HepG2 (cell line): Measurements from ENCODE around the gene PFKFB2. TPM values are rescaled to one million over a fixed set of nuclear protein-coding genes. Genes with fewer than 3 reads are reported as not detected.

Experiments
- KLF11 ChIP-seq: IDR thresholded peaks from 2 replicates; pipeline ENCODE4 v1.6.1; 2016; ENCODE audit warnings: missing compliant biosample characterization
- MIXL1 ChIP-seq: IDR thresholded peaks from 2 replicates; pipeline ENCODE4 v1.6.1; 2016
- MNT ChIP-seq: fragments of 450-650 bp; IDR thresholded peaks from 2 replicates; pipeline ENCODE4 v1.6.1; 2016
- PTBP1 ChIP-seq: fragments of 200-400 bp; formaldehyde crosslinking; IDR thresholded peaks from 2 replicates; pipeline ENCODE4 v1.6.1; 2018; ENCODE audit warnings: low read length, low read depth; ENCODE audit not compliant: poor library complexity, severe bottlenecking
- TMF1 ChIP-seq: sonication (generic); formaldehyde crosslinking; IDR thresholded peaks from 2 replicates; pipeline ENCODE4 v1.8.1; 2022; ENCODE audit warnings: low read depth, missing genetic modification reagents
- U2AF2 ChIP-seq: fragments of 200-400 bp; formaldehyde crosslinking; IDR thresholded peaks from 2 replicates; pipeline ENCODE4 v1.6.1; 2017; ENCODE audit warnings: low read depth, mild to moderate bottlenecking, low read length
- ZEB1 ChIP-seq: IDR thresholded peaks from 2 replicates; pipeline ENCODE4 v1.6.1; 2012; ENCODE audit warnings: mild to moderate bottlenecking, low read depth, inconsistent platforms; ENCODE audit not compliant: insufficient replicate concordance
- ZMAT3 ChIP-seq: sonication (generic); formaldehyde crosslinking; conservative IDR thresholded peaks from 2 replicates; pipeline ENCODE4 v1.7.0; 2021; ENCODE audit warnings: missing genetic modification reagents
- ZNF160 ChIP-seq: sonication (generic); formaldehyde crosslinking; IDR thresholded peaks from 2 replicates; pipeline ENCODE4 v1.8.0; 2022; ENCODE audit warnings: mild to moderate bottlenecking, inconsistent platforms, missing genetic modification reagents
- ZNF234 ChIP-seq: sonication (generic); formaldehyde crosslinking; conservative IDR thresholded peaks from 2 replicates; pipeline ENCODE4 v1.5.1; 2020; ENCODE audit warnings: mild to moderate bottlenecking, missing genetic modification reagents
- ZNF33B ChIP-seq: sonication (generic); formaldehyde crosslinking; IDR thresholded peaks from 2 replicates; pipeline ENCODE4 v1.5.1; 2020; ENCODE audit warnings: mild to moderate bottlenecking, missing genetic modification reagents
- ZNF724P ChIP-seq: sonication (generic); formaldehyde crosslinking; IDR thresholded peaks from 2 replicates; pipeline ENCODE4 v1.8.0; 2022; ENCODE audit warnings: missing genetic modification reagents, borderline replicate concordance
- ZNF891 ChIP-seq: sonication (generic); formaldehyde crosslinking; IDR thresholded peaks from 2 replicates; pipeline ENCODE4 v1.5.0; 2020; ENCODE audit warnings: mild to moderate bottlenecking, missing genetic modification reagents
- polyA plus RNA-seq, 8 experiments: library from polyadenylated mRNA; depleted of rRNA in 3 of 8; stranded (reverse) in 7 of 8; unstranded in 1 of 8; fragments of >200 nt; fragmentation: Illumina TruSeq in 4 of 8; extraction: Trizol in 4 of 8; gene quantifications; 2 replicates each; pipeline versions ENCODE4 v1.2.1 to v1.2.3, GENCODE V29; 2011 to 2016; ENCODE audit warnings: low read depth in 4 of 8, missing spikeins in 1 of 8, mixed read lengths in 1 of 8; ENCODE audit not compliant: insufficient read depth in 1 of 8
- total RNA-seq, 5 experiments: library from RNA; depleted of rRNA; stranded (reverse); fragments of >200 nt; fragmentation: Illumina TruSeq; extraction: Trizol; gene quantifications; 2 replicates each; pipeline ENCODE4 v1.2.3, GENCODE V29; 2016; ENCODE audit warnings: low read depth in 1 of 5
- TF ChIP-seq, protein P1 (sequence below): sonication (generic); formaldehyde crosslinking; IDR thresholded peaks from 2 replicates; pipeline ENCODE4 v1.4.0; 2020; ENCODE audit warnings: mild to moderate bottlenecking, missing genetic modification reagents
- TF ChIP-seq, protein P2 (sequence below): IDR thresholded peaks from 2 replicates; pipeline ENCODE4 v1.6.1; 2016; ENCODE audit warnings: low read depth, control low read depth
- TF ChIP-seq, protein P3 (sequence below): sonication (generic); formaldehyde crosslinking; IDR thresholded peaks from 2 replicates; pipeline ENCODE4 v1.4.0; 2020; ENCODE audit warnings: missing genetic modification reagents, borderline replicate concordance

The PFKFB2 gene
- total and polyA plus RNA-seq, 2 of the 13 experiments (the other 11 are each of a cell fraction or from before 2014, with no cell fraction given): 4.6 to 10.6 TPM

DNA sequence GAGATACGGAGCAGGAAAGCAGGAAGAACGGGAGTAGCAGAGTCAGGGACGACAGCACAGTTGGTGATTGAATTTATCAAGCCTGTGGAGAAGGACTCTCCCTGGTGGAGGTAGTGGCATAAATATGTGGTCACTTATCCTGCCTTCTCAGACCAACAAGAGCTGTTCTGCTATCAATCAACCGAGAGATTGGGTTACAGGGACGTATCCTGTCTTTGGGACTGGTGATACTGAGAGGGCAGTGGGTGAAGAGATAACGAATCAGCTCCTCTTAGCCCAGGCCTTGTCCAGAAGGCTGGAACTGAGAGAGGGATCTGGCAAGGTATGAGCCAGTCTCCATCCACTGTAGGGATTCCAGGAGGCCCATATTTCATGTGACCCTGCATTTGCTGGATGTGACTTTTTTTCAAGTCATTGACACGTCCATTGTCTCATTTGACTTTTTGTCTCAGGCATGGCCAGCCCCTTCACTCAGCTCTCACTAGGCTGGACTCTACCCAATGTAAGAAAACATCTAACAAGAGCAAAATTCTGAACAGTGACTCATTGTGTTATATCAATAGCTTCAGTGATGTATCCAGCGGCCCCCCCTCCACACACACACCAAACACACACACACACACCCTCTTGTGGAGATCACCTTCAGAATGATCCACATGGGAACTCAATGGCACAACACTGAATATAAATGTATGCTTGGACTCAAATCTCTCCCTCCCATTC, 31.8 kb upstream of the PFKFB2 start (continued):
- TF ChIP-seq ZNF891 (CRISPR knock-in tag): no peak
- TF ChIP-seq ZMAT3 (CRISPR knock-in tag): no peak
- TF ChIP-seq, protein P1, sequence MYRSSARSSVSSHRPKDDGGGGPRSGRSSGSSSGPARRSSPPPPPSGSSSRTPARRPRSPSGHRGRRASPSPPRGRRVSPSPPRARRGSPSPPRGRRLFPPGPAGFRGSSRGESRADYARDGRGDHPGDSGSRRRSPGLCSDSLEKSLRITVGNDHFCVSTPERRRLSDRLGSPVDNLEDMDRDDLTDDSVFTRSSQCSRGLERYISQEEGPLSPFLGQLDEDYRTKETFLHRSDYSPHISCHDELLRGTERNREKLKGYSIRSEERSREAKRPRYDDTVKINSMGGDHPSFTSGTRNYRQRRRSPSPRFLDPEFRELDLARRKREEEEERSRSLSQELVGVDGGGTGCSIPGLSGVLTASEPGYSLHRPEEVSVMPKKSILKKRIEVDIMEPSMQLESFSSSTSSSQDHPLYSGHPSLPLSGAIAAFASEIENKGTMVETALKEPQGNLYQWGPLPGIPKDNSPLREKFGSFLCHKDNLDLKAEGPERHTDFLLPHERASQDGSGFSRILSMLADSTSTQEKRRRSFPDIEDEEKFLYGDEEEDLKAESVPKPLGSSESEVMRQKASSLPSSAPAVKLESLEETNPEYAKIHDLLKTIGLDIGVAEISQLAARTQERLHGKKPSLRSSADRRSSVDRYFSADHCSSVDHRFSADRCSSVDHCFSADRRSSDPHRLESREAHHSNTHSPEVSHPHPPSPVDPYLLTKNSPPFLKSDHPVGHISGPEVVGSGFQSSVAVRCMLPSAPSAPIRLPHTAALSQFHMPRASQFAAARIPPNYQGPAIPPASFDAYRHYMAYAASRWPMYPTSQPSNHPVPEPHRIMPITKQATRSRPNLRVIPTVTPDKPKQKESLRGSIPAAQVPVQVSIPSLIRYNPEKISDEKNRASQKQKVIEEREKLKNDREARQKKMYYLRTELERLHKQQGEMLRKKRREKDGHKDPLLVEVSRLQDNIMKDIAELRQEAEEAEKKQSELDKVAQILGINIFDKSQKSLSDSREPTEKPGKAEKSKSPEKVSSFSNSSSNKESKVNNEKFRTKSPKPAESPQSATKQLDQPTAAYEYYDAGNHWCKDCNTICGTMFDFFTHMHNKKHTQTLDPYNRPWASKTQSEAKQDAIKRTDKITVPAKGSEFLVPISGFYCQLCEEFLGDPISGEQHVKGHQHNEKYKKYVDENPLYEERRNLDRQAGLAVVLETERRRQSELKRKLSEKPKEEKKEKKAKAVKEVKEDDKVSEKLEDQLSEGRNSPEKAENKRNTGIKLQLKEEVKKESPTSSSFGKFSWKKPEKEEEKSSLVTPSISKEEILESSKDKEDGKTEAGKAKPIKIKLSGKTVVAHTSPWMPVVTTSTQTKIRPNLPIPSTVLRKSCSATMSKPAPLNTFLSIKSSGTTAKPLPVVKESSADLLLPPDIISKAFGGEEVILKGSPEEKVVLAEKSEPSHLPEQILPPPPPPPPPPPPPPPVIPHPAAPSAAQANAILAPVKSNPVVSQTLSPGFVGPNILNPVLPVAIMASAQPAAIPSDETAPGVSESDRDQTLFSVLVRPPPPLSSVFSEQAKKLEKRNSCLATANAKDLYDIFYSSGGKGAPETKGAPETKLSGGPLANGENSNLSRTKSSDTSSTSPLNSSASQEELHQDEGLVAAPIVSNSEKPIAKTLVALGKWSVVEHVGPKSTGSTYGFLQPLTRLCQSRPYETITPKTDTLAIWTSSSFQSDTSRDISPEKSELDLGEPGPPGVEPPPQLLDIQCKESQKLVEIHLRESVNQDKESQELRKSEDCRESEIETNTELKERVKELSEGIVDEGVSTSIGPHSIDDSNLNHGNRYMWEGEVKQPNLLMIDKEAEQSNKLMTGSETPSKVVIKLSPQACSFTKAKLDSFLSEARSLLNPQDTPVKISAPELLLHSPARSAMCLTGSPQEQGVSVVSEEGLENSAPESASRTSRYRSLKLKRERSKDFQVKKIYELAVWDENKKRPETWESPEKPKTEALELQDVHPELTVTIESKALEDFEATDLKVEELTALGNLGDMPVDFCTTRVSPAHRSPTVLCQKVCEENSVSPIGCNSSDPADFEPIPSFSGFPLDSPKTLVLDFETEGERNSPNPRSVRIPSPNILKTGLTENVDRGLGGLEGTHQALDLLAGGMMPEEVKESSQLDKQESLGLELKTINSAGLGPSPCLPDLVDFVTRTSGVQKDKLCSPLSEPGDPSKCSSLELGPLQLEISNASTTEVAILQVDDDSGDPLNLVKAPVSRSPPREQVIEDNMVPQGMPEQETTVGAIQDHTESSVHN: no peak
- TF ChIP-seq, protein P2, sequence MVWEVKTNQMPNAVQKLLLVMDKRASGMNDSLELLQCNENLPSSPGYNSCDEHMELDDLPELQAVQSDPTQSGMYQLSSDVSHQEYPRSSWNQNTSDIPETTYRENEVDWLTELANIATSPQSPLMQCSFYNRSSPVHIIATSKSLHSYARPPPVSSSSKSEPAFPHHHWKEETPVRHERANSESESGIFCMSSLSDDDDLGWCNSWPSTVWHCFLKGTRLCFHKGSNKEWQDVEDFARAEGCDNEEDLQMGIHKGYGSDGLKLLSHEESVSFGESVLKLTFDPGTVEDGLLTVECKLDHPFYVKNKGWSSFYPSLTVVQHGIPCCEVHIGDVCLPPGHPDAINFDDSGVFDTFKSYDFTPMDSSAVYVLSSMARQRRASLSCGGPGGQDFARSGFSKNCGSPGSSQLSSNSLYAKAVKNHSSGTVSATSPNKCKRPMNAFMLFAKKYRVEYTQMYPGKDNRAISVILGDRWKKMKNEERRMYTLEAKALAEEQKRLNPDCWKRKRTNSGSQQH: no peak
- no peak for TF ChIP-seq ZNF724P
- TF ChIP-seq, protein P3, sequence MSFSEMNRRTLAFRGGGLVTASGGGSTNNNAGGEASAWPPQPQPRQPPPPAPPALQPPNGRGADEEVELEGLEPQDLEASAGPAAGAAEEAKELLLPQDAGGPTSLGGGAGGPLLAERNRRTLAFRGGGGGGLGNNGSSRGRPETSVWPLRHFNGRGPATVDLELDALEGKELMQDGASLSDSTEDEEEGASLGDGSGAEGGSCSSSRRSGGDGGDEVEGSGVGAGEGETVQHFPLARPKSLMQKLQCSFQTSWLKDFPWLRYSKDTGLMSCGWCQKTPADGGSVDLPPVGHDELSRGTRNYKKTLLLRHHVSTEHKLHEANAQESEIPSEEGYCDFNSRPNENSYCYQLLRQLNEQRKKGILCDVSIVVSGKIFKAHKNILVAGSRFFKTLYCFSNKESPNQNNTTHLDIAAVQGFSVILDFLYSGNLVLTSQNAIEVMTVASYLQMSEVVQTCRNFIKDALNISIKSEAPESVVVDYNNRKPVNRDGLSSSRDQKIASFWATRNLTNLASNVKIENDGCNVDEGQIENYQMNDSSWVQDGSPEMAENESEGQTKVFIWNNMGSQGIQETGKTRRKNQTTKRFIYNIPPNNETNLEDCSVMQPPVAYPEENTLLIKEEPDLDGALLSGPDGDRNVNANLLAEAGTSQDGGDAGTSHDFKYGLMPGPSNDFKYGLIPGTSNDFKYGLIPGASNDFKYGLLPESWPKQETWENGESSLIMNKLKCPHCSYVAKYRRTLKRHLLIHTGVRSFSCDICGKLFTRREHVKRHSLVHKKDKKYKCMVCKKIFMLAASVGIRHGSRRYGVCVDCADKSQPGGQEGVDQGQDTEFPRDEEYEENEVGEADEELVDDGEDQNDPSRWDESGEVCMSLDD (CRISPR knock-in tag): no peak
- no peak for TF ChIP-seq PTBP1
- TF ChIP-seq ZNF33B (CRISPR knock-in tag): no peak
- TF ChIP-seq MNT: no peak
- TF ChIP-seq ZNF160 (CRISPR knock-in tag): no peak
- no peak for TF ChIP-seq MIXL1 (CRISPR knock-in tag)
- no peak for TF ChIP-seq KLF11 (CRISPR knock-in tag)
- TF ChIP-seq ZNF234 (CRISPR knock-in tag): no peak
- no peak for TF ChIP-seq U2AF2
- TF ChIP-seq TMF1 (CRISPR knock-in tag): no peak
- no peak for TF ChIP-seq ZEB1
